GM21786 (cell line): ENCODE results near the gene PCCA.
"Not testable (repeated sequence)": the region's sequence is repeated elsewhere in the genome, so short reads cannot be mapped to it uniquely, and the experiment has no call there.

Experiments
- ATAC-seq: cut with Tn5 transposase; IDR thresholded peaks from one replicate; pipeline ENCODE4 v1.9.1; 2021; ENCODE audit not compliant: unreplicated experiment

PCCA gene

DNA sequence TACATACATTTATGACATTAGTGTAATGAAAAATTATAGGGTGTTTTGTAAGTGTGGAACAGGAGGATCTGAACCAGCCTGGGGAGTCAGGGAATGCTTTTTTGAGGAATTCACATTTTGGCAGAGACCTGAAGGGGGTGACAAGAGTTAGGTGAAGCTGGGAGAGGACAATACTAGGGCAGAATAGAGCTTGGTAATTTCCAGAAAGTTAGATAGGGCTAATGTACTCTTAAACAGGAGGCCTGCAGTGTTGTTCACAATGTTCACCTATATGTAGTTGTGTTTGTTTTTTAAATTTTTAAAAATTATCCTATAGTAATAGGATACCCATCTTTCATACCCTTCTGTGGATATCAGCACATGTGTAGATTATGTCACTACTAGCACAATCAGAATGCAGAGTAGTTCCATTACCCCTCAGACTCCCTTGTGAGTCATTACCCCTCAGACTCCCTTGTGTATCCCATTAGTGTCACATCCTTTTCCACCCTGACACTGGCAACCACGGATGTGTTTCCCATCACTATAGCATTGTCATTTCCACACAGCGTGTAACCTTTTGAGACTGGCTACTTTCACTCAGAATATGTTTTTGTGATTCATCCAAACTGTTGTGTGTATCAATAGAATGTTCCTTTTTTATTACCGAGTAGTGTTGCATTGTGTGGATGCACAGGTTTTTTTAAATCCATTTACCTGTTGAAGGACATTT lies 43.1 kb downstream of the PCCA start:
- ATAC-seq = no peak

- ATAC-seq = no peak
Measured at GRCh38 chr13:100138859-100139491, 50.1 kb downstream of the PCCA start.

- no peak for ATAC-seq
Measured at GRCh38 chr13:100139817-100140216, 50.9 kb downstream of the PCCA start.

DNA sequence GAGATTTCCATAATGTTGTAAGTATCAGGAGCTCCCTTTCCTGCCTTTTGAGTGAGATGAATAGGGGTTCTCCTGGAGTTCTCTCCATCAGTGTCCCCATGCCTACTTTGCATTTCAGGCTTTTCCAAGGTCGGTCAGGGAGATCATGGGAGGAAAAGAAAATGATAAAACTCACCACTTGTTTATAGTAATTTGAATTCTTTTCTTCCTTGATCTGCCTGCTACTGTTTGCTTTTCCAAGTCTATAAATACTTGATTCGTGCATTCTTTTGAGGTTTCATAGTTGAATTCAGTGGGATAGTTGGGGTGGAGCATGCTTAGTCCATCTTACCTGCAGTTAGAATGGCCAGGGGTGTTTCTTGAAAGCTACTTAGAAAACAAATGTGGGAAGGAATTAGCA lies 51.5 kb downstream of the PCCA start:
- ATAC-seq = no peak

- not testable (repeated sequence) for ATAC-seq
Measured at GRCh38 chr13:100141461-100141961, 52.6 kb downstream of the PCCA start.

- ATAC-seq = no peak
Measured at GRCh38 chr13:100146534-100146933, 57.6 kb downstream of the PCCA start.

DNA sequence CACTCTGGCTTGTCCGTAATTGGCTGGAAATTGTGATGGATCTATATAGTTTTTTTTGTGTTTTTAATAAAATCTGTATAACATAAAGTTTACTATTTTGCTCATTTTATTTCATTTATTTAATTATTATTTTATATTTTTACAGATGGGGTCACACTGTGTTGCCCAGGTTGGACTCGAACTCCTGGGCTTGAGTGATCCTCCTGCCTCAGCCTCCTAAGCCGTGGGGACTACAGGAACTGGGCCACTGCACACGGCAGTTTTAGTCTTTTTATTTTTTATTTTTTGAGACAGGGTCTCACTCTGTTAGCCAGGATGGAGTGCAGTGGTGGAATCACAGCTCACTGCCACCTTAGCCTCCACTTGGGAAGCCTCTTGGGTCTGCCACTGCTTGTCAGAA lies 58.9 kb downstream of the PCCA start:
- no peak for ATAC-seq

- ATAC-seq = no peak
Measured at GRCh38 chr13:100148422-100148821, 59.5 kb downstream of the PCCA start.

DNA sequence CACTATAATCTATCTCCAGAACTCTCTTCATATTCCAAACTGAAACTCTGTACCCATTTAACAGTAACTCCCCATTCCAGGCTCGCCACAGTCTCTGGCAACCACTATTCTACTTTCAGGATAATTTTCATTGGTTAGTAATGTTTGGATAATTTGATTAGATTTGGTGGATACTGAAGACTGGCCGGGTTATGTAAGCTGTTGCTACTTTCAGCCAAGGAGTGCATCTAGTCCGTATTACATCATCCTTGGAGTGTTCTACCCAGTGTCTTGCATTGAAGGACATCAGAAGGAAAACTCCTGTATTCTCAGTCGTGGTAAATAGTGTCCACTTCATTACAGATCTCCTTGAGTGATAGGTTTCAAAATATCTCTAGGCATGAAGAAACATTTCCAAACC lies 60.5 kb downstream of the PCCA start:
- no peak for ATAC-seq

- not testable (repeated sequence) for ATAC-seq
Measured at GRCh38 chr13:100150711-100151110, 61.8 kb downstream of the PCCA start.

- ATAC-seq = no peak
Measured at GRCh38 chr13:100154842-100155416, 66.0 kb downstream of the PCCA start.

GRCh38 chr13:100156788-100157187 lies 67.9 kb downstream of the PCCA start:
- ATAC-seq = no peak

DNA sequence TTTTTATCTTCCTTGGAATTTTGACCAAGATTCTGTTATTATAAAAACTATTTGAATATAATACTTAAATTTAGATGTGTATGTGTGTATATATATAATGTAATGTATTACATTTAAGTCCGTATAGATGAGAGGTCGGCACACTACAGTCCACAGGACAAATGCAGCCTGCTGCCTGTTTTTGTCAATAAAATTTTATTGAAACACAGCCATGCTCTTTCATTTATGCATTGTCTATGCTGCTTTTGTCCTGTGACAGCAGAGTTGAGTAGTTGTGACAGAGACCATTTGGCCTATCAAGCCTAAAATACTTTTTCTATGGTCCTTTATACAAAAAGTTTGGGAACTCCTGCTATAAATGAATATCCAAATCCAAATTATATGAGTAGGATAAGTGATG lies 69.7 kb downstream of the PCCA start:
- ATAC-seq = no peak

DNA sequence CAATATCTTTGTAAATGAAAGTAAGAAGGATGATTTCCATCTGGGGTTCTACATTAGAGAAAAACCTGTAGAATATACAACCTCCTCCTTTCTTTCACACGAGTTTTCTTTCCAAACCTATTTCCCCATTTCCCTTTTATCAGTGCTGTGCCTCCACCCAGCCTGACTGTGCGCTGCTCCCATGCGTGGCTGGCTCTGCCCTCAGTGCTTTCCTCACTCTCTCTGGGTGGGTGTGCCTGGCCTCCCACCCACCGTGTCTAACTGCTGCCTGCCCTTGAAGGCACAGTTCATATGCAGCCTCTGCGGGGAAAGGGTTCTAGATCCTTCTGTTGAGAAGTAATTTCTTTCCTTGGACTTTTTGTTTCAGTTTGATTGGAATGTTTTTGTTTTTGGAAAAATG lies 70.7 kb downstream of the PCCA start:
- ATAC-seq = no peak

GRCh38 chr13:100160450-100160849 lies 71.6 kb downstream of the PCCA start:
- ATAC-seq = no peak

- ATAC-seq = no peak
Measured at GRCh38 chr13:100163375-100163774, 74.5 kb downstream of the PCCA start.

- no peak for ATAC-seq
Measured at GRCh38 chr13:100173203-100173602, 84.3 kb downstream of the PCCA start.

DNA sequence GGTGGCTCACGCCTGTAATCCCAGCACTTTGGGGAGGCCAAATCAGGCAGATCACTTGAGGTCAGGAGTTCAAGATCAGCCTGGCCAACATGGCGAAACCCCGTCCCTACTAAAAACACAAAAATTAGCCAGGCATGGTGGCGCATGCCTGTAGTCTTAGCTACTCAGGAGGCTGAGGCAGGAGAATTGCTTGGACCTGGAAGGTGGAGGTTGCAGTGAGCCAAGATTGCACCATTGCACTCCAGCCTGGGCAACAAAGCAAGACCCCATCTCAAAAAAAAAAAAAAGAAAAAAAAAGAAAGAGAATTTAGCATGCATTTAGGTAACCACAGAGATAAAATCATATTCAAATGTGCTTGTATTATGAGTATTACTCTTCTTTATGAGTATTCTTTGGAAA lies 85.6 kb downstream of the PCCA start:
- ATAC-seq = not testable (repeated sequence)

GRCh38 chr13:100175078-100175802 lies 86.3 kb downstream of the PCCA start:
- ATAC-seq = no peak

- ATAC-seq = no peak
Measured at GRCh38 chr13:100175803-100176182, 86.9 kb downstream of the PCCA start.

DNA sequence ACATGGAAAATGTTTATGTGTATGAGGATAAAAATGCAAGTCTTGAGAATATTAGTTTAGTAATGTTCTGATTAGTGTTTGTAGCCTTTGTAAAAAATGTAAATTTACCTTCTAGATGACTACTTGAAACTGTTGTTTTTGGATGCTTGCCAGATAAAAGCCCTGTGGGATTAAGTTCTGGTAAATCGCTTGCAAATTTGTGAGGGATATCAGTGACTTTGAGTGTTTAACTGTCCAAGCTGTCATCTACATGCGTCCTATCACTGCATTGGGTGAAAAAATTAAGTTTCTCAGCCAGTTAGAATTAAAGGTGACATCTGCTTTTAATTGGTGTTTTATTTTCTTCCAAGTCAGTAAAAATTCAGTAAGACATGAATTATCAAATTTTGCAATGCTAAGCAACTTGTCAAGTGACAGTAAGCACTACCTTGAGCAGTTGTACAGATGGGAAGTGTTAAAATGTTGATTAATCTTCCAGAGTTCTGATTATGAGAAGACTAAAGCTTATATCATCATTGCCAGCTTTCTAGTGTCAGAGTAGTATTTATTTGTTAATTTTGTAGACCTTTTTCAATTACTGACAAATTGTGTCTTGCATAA lies 88.0 kb downstream of the PCCA start:
- ATAC-seq = no peak
